HG02885 (cell line): ENCODE data around the gene PGRMC2.

ENCODE experiments used
- ATAC-seq: cut with Tn5 transposase; IDR thresholded peaks from one replicate; pipeline ENCODE4 v1.9.1; 2021; ENCODE audit warnings: mild to moderate bottlenecking; ENCODE audit not compliant: unreplicated experiment, poor library complexity

The PGRMC2 gene

GRCh38 chr4:128301979-128302378 is 14.4 kb upstream of the PGRMC2 start:
- no peak for ATAC-seq

- no peak for ATAC-seq
These were observed 12.2 kb upstream of the PGRMC2 start for GRCh38 chr4:128299848-128300247.

GRCh38 chr4:128298852-128299251 is 11.2 kb upstream of the PGRMC2 start:
- peak; percentile 67 for ATAC-seq

GRCh38 chr4:128298146-128298758 is 10.6 kb upstream of the PGRMC2 start:
- no peak for ATAC-seq

GRCh38 chr4:128295255-128295654 is 7.6 kb upstream of the PGRMC2 start:
- no peak for ATAC-seq

GRCh38 chr4:128294464-128294863 is 6.9 kb upstream of the PGRMC2 start:
- no peak for ATAC-seq

GRCh38 chr4:128292349-128292748 is 4.7 kb upstream of the PGRMC2 start:
- ATAC-seq = no peak

- no peak for ATAC-seq
These were observed 3.5 kb upstream of the PGRMC2 start for GRCh38 chr4:128291096-128291495.

- ATAC-seq = no peak
These were observed 2.9 kb upstream of the PGRMC2 start for GRCh38 chr4:128290526-128290925.

- ATAC-seq = no peak
These were observed 2.0 kb upstream of the PGRMC2 start for GRCh38 chr4:128289523-128290158.

- ATAC-seq = no peak
These were observed 1.1 kb upstream of the PGRMC2 start for GRCh38 chr4:128288689-128289106.

- ATAC-seq = peak; percentile 78
These were observed 467 bp upstream of the PGRMC2 start for GRCh38 chr4:128287871-128288688.

- peak; percentile 20 for ATAC-seq
These were observed 1.0 kb downstream of the PGRMC2 start for GRCh38 chr4:128286474-128287058.

- no peak for ATAC-seq
These were observed 2.3 kb downstream of the PGRMC2 start for GRCh38 chr4:128285085-128285997.

GRCh38 chr4:128284317-128284716 is 3.3 kb downstream of the PGRMC2 start:
- no peak for ATAC-seq

- ATAC-seq = no peak
These were observed 4.5 kb downstream of the PGRMC2 start for GRCh38 chr4:128283071-128283470.

GRCh38 chr4:128282516-128282915 is 5.1 kb downstream of the PGRMC2 start:
- ATAC-seq = no peak

- ATAC-seq = no peak
These were observed 6.3 kb downstream of the PGRMC2 start for GRCh38 chr4:128281354-128281753.

- no peak for ATAC-seq
These were observed 7.9 kb downstream of the PGRMC2 start for GRCh38 chr4:128279624-128280225.

- ATAC-seq = no peak
These were observed 9.8 kb downstream of the PGRMC2 start for GRCh38 chr4:128277856-128278255.
